Duodenal mucosa (tissue), 2 donors: ENCODE results near the gene FAM156A.
"Not testable (repeated sequence)": the region's sequence is repeated elsewhere in the genome, so short reads cannot be mapped to it uniquely, and the experiment has no call there.

ENCODE experiments used
- H3K27ac ChIP-seq: one replicate; pipeline ENCODE4 v1.7.0; 2013; ENCODE audit warnings: low read depth, low read length
- H3K27me3 ChIP-seq, 2 donors: one replicate each; pipeline ENCODE4 v1.7.0; 2013; ENCODE audit warnings: low read length in 2 of 2, control low read depth in 1 of 2; ENCODE audit not compliant: insufficient read depth in 2 of 2, control insufficient read depth in 1 of 2
- H3K36me3 ChIP-seq, 2 donors: one replicate each; pipeline ENCODE4 v1.7.0; 2013; ENCODE audit warnings: low read length in 2 of 2, control low read depth in 1 of 2; ENCODE audit not compliant: insufficient read depth in 2 of 2, control insufficient read depth in 1 of 2
- H3K4me1 ChIP-seq, 2 donors: one replicate each; pipeline ENCODE4 v1.7.0; 2013; ENCODE audit warnings: low read length in 2 of 2, control low read depth in 1 of 2; ENCODE audit not compliant: insufficient read depth in 2 of 2, control insufficient read depth in 1 of 2
- H3K4me3 ChIP-seq, 2 donors: one replicate each; pipeline ENCODE4 v1.7.0; 2013; ENCODE audit warnings: low read length in 2 of 2, low read depth in 1 of 2
- H3K9ac ChIP-seq, 2 donors: one replicate each; pipeline ENCODE4 v1.7.0; 2013; ENCODE audit warnings: low read length in 2 of 2, low read depth in 1 of 2
- H3K9me3 ChIP-seq, 2 donors: one replicate each; pipeline ENCODE4 v1.7.0; 2013; ENCODE audit warnings: low read length in 2 of 2, control low read depth in 1 of 2; ENCODE audit not compliant: control insufficient read depth in 1 of 2

The FAM156A gene

GRCh38 chrX:52966993-52967738 is 8.8 kb upstream of the FAM156A start:
- H3K4me1 ChIP-seq, H3K36me3 ChIP-seq: not testable (repeated sequence)

GRCh38 chrX:52958961-52959360 is 643 bp upstream of the FAM156A start:
- not testable (repeated sequence) for H3K4me1 ChIP-seq, H3K36me3 ChIP-seq, H3K27ac ChIP-seq, H3K9ac ChIP-seq, H3K4me3 ChIP-seq, H3K9me3 ChIP-seq, H3K27me3 ChIP-seq

More at GRCh38 chrX:52966993-52967738, 8.8 kb upstream of the FAM156A start:
- not testable (repeated sequence) for H3K9me3 ChIP-seq, H3K27ac ChIP-seq, H3K4me3 ChIP-seq, H3K9ac ChIP-seq, H3K27me3 ChIP-seq

GRCh38 chrX:52949884-52950283 is 8.4 kb downstream of the FAM156A start:
- not testable (repeated sequence) for H3K9ac ChIP-seq, H3K36me3 ChIP-seq, H3K4me1 ChIP-seq, H3K4me3 ChIP-seq, H3K27me3 ChIP-seq, H3K9me3 ChIP-seq, H3K27ac ChIP-seq

- not testable (repeated sequence) for H3K27me3 ChIP-seq, H3K27ac ChIP-seq, H3K4me1 ChIP-seq, H3K9me3 ChIP-seq, H3K4me3 ChIP-seq, H3K9ac ChIP-seq, H3K36me3 ChIP-seq
These were observed 9.0 kb downstream of the FAM156A start for GRCh38 chrX:52949325-52949724.

- not testable (repeated sequence) for H3K9me3 ChIP-seq, H3K4me3 ChIP-seq, H3K27ac ChIP-seq, H3K4me1 ChIP-seq, H3K27me3 ChIP-seq, H3K9ac ChIP-seq, H3K36me3 ChIP-seq
These were observed 10.1 kb downstream of the FAM156A start for GRCh38 chrX:52948265-52948664.

- H3K27me3 ChIP-seq, H3K4me1 ChIP-seq, H3K9me3 ChIP-seq, H3K36me3 ChIP-seq, H3K9ac ChIP-seq, H3K4me3 ChIP-seq, H3K27ac ChIP-seq: not testable (repeated sequence)
These were observed 10.8 kb downstream of the FAM156A start for GRCh38 chrX:52947501-52947900.

- H3K9ac ChIP-seq, H3K27ac ChIP-seq, H3K9me3 ChIP-seq, H3K36me3 ChIP-seq, H3K27me3 ChIP-seq, H3K4me1 ChIP-seq, H3K4me3 ChIP-seq: not testable (repeated sequence)
These were observed 12.4 kb downstream of the FAM156A start for GRCh38 chrX:52945838-52946494.

- not testable (repeated sequence) for H3K27me3 ChIP-seq, H3K9ac ChIP-seq, H3K4me3 ChIP-seq, H3K4me1 ChIP-seq, H3K9me3 ChIP-seq, H3K36me3 ChIP-seq, H3K27ac ChIP-seq
These were observed 16.6 kb downstream of the FAM156A start for GRCh38 chrX:52941728-52942127.

- not testable (repeated sequence) for H3K4me3 ChIP-seq, H3K9me3 ChIP-seq, H3K4me1 ChIP-seq, H3K9ac ChIP-seq, H3K27me3 ChIP-seq, H3K36me3 ChIP-seq, H3K27ac ChIP-seq
These were observed 17.6 kb downstream of the FAM156A start for GRCh38 chrX:52940704-52941103.

GRCh38 chrX:52935470-52935784 is 22.9 kb downstream of the FAM156A start:
- H3K27me3 ChIP-seq, H3K9me3 ChIP-seq, H3K36me3 ChIP-seq, H3K4me1 ChIP-seq: not testable (repeated sequence)
- Histone ChIP-seq H3K27ac (peak overlapping the region; percentile 95), H3K9ac (peak overlapping the region; percentile 84 to 94), H3K4me3 (peak overlapping the region; percentile 80 to 84)
